Head of caudate nucleus (tissue), 42 donors: ENCODE measurements around the gene NGEF.

Experiments
- DNase-seq, 42 donors: peaks; one replicate each; pipeline versions ENCODE4 v3.0.0 to v3.0.0-alpha.2; 2020 to 2021; ENCODE audit warnings: mixed read lengths in 7 of 42
- intact Hi-C: fragments of 100-400 bp; cut with DNase I; formaldehyde crosslinking; loops from one replicate; pipeline ENCODE4 v1.15.0; 2022

NGEF gene

DNA sequence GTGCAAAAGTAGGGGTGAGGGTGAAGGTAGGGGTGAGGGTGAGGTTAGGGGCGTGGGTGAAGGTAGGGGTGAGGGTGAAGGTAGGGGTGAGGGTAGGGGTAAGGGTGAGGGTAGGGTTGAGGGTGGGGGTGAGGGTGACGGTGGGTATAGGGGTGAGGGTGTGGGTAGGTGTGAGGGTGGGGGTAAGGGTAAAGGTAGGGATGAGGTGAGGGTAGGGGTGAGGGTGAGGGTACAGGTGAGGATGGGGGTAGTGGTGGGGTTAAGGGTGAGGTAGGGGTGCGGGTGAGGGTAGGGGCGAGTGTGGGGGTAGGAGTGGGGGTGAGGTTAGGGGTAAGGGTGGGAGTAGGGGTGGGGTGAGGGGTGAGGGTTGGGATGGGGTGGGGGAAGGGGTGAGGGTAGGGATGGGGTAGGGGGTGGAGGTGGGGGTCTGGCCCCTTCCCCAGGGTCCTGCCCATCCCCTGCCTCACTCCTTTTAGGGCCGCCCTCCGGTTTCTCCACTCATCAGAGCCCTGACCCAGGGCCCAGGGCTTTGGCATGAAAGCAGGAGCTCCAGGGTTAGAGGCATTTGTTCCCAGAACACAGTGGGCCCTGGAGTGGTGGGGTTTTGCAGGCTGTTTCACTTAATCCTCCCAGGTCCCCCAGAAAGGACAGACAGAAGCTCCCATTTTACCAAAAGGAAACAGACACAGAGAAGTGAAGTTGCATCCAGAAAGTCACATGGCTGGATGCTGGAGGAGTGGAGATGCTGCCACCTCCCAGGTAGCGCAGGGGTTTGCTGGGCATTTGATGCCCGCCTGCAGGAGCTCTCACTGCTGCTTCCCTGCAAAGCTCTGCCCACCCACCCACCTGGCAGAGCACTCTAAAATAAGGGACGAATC lies 116.1 kb downstream of the NGEF start:
- DNase-seq = peak in 11 of 42 donors; percentile 3 to 62 (median 20)
- intact Hi-C loops = no loop called here

DNA sequence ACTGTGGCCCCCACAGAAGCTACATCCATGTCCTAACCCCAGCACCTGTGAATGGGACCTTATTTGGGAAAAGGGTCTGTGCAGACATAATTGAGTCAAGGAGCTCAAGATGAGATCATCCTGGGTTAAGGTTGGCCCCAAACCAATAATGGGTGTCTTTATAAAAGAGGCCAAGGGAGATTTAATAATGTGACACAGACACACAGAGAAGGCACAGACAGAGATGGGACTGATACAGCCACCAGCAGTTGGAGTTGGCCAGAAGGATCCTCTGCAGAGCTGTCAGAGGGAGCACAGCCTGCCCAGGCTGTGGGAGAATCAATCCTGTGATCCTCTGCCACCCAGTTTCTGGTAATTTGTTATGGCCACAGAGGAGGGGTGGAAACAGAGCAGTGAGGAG lies 116.9 kb downstream of the NGEF start:
- DNase-seq = peak in 6 of 42 donors; percentile 1 to 25 (median 6)

DNA sequence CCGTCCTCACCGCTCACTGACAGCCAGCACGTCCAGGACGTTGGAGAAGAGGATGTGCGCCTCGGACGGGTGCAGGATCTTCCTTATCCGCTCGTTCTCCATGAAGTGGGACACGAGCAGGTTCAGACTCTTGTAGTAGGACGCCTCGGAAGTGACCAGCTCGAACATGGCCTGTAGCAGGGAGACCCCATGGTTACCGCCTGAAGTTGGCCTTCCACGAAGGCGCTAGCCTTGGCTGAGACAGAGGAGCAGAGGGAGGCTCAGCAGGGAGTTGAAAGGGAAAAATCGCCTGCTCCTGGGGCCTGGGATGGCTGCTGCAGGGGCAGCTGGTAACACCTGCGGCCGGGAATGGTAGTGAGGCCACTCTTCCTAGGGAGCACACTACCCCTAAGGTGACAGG lies 118.3 kb downstream of the NGEF start:
- intact Hi-C loops = no loop called here
- DNase-seq = peak in 15 of 42 donors; percentile 1 to 41 (median 8)

More for the DNA sequence above, 116.9 kb downstream of the NGEF start:
- intact Hi-C loops = no loop called here

DNA sequence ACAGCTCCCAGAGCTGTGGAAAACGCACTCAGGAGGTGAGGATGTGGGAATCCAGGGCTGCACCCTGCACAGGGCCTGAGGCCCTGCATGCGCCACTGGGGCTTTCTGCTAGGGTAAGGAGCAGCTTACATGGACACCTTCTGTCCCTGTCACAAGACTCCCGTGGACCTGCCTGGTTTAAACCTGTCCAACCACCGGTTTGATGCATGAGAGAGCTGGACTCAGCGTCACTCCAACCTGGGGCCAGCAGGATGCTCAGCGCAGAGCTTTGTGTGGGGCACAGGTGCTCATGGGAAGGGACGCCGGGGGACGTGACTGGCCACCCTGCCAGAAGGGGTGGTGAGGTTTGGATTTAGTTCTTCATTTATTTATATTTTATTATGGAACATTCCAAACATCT lies 118.8 kb downstream of the NGEF start:
- DNase-seq = peak in 16 of 42 donors; percentile 2 to 43 (median 12)
- intact Hi-C loops = no loop called here

DNA sequence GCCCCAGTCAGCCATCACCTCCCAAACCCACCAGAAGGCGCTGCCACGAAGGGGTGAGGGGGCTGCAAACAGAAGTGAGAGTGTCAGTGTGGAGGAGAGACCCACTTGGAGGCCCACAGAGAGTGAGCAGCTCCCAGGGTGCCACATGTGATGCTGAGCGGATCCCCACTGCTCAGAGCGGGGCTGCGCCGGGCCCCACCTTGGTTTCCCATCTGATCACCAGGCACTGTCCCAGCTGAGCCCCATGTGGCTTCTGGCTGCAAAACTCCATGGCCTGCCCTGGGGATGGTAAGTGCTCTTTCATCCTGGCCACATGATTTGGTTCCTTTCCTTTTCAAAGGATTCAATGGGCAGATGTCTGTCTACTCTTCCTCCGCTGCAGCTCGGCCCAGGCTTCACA lies 119.2 kb downstream of the NGEF start:
- intact Hi-C loops = no loop called here
- DNase-seq = peak in 16 of 42 donors; percentile 3 to 42 (median 27)

DNA sequence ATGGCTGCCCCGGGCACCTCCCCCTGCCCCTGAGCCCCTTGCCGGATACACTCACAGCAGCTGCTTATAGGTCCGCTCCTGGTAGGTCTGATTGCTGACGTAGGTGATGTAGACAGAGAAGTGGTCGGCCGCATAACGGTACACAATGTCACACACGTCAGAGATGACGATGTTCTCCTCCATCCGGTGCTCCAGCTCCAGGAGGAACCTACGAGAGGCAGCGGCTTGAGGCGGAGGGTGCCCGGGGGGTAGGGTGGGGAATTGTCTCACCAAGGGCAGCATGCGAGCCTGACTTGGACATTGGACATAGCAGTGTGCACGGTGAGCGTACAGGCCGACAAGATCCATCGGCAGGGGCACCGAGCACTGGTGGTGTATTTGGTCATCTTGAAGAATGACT lies 120.2 kb downstream of the NGEF start:
- peak in 18 of 42 donors; percentile 0 to 41 (median 8) for DNase-seq
- intact Hi-C loops = no loop called here

DNA sequence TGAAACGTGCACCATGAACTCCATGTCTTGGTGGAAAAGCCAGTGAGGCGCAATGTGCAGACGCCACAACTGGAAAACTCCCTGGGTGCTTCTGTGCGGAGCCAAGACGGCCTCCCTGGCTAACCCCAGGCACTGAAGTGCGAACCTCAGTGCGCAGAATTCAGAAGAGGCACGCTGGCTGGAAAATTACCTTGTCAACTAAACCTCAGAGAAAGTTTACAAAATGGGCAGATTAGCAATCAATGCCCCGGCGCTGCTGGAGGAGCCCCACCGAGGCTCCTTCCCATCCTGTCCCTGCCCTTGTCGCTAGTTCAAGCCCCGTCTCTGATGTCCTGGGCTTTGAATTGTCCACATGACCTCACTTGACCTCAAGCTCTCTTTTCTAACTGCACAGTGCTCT lies 120.8 kb downstream of the NGEF start:
- intact Hi-C loops = no loop called here
- DNase-seq = peak in 15 of 42 donors; percentile 1 to 46 (median 11)

DNA sequence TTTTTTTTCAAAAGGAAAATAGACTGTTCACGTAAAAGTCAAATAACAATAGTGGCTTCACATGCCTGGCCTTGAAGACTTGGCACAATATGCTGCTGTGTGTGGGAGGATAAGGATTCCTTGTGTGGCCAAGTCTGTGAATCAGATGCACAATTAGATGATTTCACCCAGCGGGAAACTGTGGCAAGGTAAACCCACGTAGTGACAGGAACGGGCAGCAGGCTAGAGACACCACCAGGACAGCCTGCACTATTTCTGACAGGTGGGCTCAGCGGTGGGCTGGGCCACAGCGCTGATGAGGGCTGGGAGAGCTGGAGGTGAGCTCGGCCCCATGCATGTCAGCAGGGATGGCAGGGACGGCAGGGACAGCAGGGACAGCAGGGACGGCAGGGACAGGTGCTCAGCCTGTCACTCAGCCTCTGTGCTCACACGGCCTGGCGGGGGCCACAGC lies 121.4 kb downstream of the NGEF start:
- peak in 19 of 42 donors; percentile 4 to 61 (median 35) for DNase-seq
- intact Hi-C loops = no loop called here

DNA sequence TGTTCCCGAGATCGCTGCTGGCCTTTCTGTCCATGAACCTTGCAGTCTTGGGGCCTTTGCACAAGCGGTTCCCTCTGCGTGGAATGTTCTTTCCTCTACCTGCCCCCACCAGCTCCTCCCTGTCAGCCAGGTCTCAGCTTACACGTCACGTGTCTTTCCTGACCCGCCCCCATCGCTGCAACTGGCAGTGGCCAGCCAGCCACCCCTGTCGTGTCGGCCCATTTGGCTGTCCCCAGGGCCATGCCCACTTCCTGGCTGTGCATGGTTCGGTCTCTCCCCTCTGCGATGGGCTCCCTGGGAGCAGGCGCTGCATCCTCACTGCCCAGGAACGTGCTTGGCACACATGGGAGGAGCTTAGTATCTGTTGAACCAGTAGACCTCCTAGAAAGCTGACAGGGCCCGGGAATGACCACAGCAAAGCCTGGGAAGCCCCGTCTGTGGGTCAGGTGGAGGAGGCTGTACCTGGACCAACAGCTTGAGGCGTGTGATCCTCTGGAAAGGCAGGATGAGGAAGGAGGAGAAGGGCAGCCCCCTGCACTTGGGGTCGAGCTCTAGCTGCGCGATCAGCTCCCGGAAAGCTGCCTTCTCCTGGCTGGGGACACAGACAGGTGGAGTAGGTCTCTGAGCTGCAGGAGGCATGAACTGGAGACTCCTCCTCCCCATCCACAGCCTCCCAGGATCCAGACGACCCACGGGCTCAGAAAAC lies 122.0 kb downstream of the NGEF start:
- intact Hi-C loops = no loop called here
- peak in 22 of 42 donors; percentile 0 to 46 (median 22) for DNase-seq

DNA sequence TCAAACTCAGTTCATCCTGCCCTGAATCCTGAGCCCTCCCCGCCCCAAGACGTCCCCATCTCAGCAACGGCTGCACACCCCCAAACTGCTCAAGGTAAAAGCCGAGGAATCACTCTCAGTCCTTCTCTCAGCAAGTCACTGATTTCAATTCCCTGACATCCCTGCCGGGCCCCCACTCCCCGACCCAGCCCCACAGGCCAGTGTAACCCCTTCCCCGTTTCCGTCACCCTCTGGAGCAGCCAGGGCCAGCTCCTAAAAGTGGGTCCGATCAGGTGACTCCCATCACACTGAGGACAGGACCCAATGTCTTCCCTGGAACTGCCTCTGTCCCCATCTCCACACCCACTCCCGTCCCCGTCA lies 122.5 kb downstream of the NGEF start:
- DNase-seq = peak in 5 of 42 donors; percentile 1 to 40 (median 3)
- intact Hi-C loops = no loop called here

DNA sequence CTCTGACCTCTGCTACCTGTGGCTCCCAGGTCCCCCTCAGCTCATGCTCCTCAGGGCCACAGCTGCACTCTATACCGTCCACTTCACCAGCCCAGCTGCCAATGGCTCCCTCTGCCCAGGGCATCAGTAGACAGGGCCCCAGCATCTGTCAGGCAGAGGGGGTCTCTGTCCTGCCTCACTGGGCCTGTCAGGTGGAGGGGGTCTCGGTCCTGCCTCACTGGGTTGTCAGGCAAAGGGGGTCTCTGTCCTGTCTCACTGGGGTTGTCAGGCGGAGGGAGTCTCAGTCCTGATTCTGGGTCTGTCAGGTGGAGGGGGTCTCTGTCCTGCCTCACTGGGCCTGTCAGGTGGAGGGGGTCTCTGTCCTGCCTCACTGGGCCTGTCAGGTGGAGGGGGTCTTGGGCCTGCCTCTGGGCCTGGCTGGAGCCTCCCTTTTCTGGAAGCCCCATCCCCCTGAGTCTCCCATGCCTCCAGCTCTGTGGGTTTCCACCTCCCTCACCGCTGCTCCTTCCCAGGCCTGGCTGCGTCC lies 123.1 kb downstream of the NGEF start:
- peak in 10 of 42 donors; percentile 2 to 33 (median 8) for DNase-seq
- intact Hi-C loops = no loop called here

DNA sequence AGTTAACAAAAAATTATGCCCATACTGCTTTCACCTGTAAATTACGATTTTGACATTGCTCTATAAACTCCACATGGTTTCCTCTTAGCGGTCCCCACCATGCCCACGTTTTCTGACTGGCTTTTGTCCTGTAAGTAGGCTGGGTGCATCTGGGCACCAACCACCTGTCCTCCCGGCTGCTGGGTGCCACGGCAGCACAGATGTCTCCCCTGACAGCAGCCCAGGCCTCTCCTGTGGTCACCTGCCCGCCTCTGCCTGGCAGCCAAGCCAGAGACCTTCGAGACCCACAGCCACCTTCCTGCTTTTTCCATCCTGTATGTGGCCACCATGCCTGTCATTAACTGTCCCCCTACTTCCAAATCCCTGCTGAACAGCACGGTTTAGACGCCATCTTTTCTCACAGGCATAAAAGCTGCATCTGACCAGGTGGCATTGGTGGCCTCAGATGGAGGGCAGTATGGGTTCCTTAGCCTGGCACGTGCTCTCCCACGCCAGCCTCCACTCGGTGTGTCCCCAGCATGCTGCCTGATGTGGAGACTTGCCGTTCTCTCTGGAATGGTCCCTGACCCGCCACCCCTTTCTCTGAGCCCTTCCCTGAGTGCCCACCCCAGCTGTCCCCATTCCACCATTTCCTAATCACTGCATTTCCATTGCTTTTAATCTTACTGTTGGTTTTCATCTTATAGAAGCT lies 124.1 kb downstream of the NGEF start:
- intact Hi-C loops = no loop called here

DNA sequence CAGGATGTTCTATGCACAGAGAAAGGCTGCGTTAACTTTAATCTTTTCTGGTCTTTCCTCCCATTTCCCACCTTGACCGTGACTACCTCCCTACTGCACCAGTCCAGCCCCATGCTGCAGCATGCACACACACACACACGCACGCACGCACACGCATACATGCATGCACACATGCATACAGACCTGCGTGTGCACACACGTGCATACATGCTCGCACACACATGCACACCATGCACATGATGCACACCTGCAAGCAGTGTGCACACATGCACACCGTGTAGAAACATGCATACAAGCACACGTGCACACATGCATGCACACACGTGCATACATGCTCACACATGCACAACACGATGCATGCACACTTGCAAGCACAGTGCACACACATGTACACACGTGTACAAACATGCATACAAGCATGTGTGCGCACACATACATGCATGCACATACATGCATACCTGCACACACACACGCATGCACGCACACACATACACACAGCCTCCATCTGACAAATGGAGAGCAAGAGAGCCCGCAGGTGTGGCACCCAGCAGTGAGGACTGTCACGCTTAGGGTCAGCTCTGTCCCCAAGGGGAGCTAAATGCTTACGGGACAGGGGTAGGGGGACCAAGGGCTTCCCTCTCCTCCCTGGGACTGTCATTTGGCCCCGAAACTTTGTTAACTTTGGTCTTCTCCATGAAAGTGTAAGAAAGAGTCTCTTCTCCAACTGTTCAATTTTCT lies 124.8 kb downstream of the NGEF start:
- peak in 7 of 42 donors; percentile 2 to 32 (median 6) for DNase-seq
- intact Hi-C loops = no loop called here

More for the DNA sequence above, 124.1 kb downstream of the NGEF start:
- peak in 12 of 42 donors; percentile 0 to 42 (median 6) for DNase-seq

DNA sequence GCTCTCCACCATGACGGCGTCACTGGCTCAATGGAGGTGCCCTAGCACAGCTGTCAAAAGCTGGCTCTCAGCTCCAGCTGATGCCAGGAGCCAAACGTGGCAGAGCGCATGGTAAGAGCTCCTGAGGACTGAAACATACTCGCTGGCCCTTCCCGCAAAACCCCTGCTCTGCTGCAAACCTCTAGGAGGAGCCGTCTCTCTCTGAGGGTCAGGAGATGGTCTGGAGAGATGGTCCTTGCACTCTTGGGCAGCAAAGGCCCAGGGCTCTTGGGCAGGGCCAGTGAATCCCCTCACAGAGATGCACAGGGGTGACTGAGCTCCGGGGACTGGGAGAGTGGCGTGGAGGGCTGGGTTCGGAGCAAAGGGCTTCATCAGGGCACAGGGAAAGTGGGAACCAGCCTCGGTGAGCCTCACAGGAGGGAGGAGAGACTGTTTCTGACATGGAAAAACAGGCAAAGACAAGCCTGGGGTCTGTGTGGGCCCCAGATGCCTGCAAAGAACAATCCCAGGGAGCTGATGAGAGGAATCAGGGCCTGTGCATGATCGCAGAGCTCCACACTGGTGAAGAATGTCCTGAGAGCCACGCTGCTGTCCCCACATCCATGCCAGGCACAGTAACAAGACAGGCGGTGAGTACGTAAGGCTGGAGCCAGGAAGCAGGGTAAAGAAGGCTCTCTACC lies 125.7 kb downstream of the NGEF start:
- intact Hi-C loops = no loop called here
- DNase-seq = peak in 18 of 42 donors; percentile 0 to 43 (median 17)

DNA sequence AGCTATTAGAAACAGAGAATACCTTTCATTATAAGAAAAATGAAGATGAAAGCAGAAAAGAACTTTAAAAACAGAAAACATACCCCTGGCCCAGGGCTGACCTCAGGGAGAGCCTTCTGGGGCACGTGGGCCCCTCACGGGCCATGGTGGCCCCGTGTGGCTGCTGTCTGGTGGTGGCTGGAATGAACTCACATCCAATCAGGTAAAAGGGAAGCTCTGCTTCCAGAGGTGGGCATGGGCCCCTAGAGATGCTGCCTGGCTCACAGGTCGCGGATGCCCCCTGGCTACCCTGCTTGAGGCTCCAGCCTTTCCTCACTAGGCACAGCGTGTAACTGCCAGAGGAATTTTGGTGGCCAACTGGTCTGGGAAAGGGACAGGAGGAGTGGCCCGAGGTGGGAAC lies 126.4 kb downstream of the NGEF start:
- peak in 5 of 42 donors; percentile 2 to 30 (median 7) for DNase-seq
- intact Hi-C loops = no loop called here

DNA sequence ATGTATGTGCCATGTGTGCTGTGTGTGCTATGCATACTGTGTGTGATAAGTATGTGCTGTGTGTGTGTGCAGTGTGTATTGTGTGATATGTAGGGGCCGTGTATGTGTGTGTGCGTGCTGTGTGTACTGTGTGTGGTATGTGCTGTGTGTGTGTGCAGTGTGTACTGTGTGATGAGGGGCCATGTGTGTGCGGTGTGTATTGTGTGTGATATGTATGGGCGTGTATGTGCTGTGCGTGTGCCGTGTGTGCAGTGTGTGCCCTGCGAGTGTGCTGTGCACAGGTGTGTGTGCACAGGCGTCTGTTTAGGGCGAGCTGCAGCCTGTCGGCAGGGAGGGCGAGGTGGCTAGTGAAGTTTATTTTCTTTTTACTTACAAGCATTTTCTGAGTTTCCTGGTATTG lies 126.9 kb downstream of the NGEF start:
- peak in 4 of 42 donors; percentile 1 to 14 (median 6) for DNase-seq
- intact Hi-C loops = no loop called here

DNA sequence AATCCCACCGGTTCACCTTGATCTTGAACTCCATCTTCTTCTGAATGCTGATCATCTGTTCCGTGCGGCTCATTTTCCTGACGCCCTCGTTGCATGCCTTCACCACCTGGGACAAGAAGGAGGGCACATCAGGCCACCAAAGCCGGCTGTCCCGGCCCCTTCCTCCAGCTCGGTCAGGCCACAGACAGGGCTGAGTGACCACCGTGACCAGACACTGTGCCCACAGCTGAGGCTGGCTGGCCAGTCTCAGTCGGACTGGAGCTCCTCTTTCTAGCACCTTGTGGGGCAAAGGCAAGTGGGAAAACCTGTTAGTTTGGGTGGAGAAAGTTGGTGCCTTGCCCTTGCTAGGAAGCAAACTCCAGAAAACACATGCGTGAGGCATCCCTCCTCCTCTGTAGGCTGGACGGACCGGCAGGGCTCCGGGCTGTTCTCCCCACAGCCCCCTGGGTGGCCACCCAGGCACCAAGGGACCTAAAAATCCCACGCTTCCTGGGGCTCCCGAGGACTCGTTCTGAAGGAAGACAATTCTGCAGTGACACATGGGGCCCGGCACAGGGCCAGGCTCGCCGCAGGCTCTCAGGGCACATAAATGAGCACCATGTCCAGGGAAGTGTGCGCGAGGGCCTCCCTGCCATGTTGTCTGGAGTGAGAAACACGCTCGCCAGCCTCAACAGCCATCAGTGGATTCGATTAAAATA lies 127.6 kb downstream of the NGEF start:
- peak in 8 of 42 donors; percentile 2 to 39 (median 14) for DNase-seq
- intact Hi-C loops = no loop called here
